Stimulated activated CD8-positive, alpha-beta memory T cell treated with anti-CD3 and anti-CD28 coated beads, Interleukin-4, amount 100 ng/mL, for 24 hours (primary cell): Measurements from ENCODE around the gene PPY.
"Not testable (repeated sequence)": the region's sequence is repeated elsewhere in the genome, so short reads cannot be mapped to it uniquely, and the experiment has no call there.

Experiments
- DNase-seq: peaks from one replicate; pipeline ENCODE4 v3.0.0-alpha.2; 2020; ENCODE audit warnings: low read depth

The PPY gene

GRCh38 chr17:43931062-43931571 lies 11.2 kb downstream of the PPY start:
- no peak for DNase-seq

GRCh38 chr17:43928609-43929008 lies 13.7 kb downstream of the PPY start:
- DNase-seq: no peak

GRCh38 chr17:43927929-43928328 lies 14.3 kb downstream of the PPY start:
- DNase-seq: not testable (repeated sequence)

GRCh38 chr17:43927060-43927864 lies 15.0 kb downstream of the PPY start:
- DNase-seq: no peak

- DNase-seq: no peak
These were observed 17.7 kb downstream of the PPY start for GRCh38 chr17:43924558-43924957.

GRCh38 chr17:43920500-43921095 lies 21.7 kb downstream of the PPY start:
- no peak for DNase-seq

- DNase-seq: no peak
These were observed 24.3 kb downstream of the PPY start for GRCh38 chr17:43918026-43918389.

- no peak for DNase-seq
These were observed 24.8 kb downstream of the PPY start for GRCh38 chr17:43917348-43918025.

GRCh38 chr17:43917016-43917347 lies 25.3 kb downstream of the PPY start:
- DNase-seq: no peak

GRCh38 chr17:43916385-43916784 lies 25.9 kb downstream of the PPY start:
- no peak for DNase-seq

GRCh38 chr17:43915559-43915958 lies 26.7 kb downstream of the PPY start:
- DNase-seq: no peak

- DNase-seq: no peak
These were observed 27.8 kb downstream of the PPY start for GRCh38 chr17:43914451-43914850.

GRCh38 chr17:43913584-43913983 lies 28.7 kb downstream of the PPY start:
- DNase-seq: no peak

GRCh38 chr17:43912635-43913304 lies 29.5 kb downstream of the PPY start:
- DNase-seq: no peak

GRCh38 chr17:43911904-43912303 lies 30.4 kb downstream of the PPY start:
- no peak for DNase-seq

GRCh38 chr17:43909537-43910231 lies 32.6 kb downstream of the PPY start:
- no peak for DNase-seq

GRCh38 chr17:43907998-43908721 lies 34.1 kb downstream of the PPY start:
- DNase-seq: peak; percentile 30

GRCh38 chr17:43907425-43907981 lies 34.8 kb downstream of the PPY start, which contains the start of gene MPP2:
Gene MPP2, minus strand, starts transcription at chr17:43907536. Its CDS starts 3,076 bp downstream, at chr17:43904460.
- DNase-seq: peak; percentile 39

GRCh38 chr17:43906951-43907424 lies 35.3 kb downstream of the PPY start:
- DNase-seq: no peak

- DNase-seq: no peak
These were observed 36.1 kb downstream of the PPY start for GRCh38 chr17:43905985-43906852.
